Testis (tissue), 3 donors: ENCODE results near the gene EHMT1. TPM values are rescaled to one million over a fixed set of nuclear protein-coding genes. Genes with fewer than 3 reads are reported as not detected.

Experiments used
- DNase-seq: peaks from one replicate; pipeline ENCODE4 v3.0.0-alpha.2; 2019
- H3K27ac ChIP-seq, 2 donors: fragments of 200-600 bp; sonication (generic); one replicate each; pipeline ENCODE4 v1.5.1; 2019
- H3K27me3 ChIP-seq: fragments of 200-600 bp; sonication (generic); one replicate; pipeline ENCODE4 v1.5.1; 2019
- H3K36me3 ChIP-seq: fragments of 200-600 bp; sonication (generic); one replicate; pipeline ENCODE4 v1.5.1; 2017; ENCODE audit warnings: low read depth; ENCODE audit errors: missing control alignments
- H3K4me1 ChIP-seq: fragments of 200-600 bp; sonication (generic); one replicate; pipeline ENCODE4 v1.5.1; 2019
- H3K4me3 ChIP-seq, 2 donors: fragments of 200-600 bp; sonication (generic); one replicate each; pipeline ENCODE4 v1.5.1; 2017 to 2019
- H3K9me3 ChIP-seq: fragments of 200-600 bp; sonication (generic); one replicate; pipeline ENCODE4 v1.5.1; 2017
- CTCF ChIP-seq, 3 experiments: fragments of 450-650 bp in 2 of 3; fragments of 200-600 bp in 1 of 3; sonication (generic) in 1 of 3; IDR thresholded peaks; one replicate each; pipeline ENCODE4 v1.5.1; 2016 to 2019; ENCODE audit warnings: antibody characterized with exemption in 3 of 3, mild to moderate bottlenecking in 2 of 3, moderate library complexity in 1 of 3
- POLR2A ChIP-seq: fragments of 450-650 bp; IDR thresholded peaks from one replicate; pipeline ENCODE4 v1.6.1; 2017; ENCODE audit warnings: antibody characterized with exemption, mild to moderate bottlenecking, moderate library complexity
- WGBS, 2 donors: methylation state at CpG; one replicate each; pipeline ENCODE4 v1.1.5; 2018; 5-methylcytosine and 5-hydroxymethylcytosine counted together
- intact Hi-C: fragments of 100-400 bp; cut with DNase I; formaldehyde crosslinking; loops from one replicate; pipeline ENCODE4 v1.15.1; 2023; ENCODE audit warnings: low total_unique reads
- polyA plus RNA-seq: library from polyadenylated mRNA; stranded (reverse); fragments of 350-450 nt; fragmentation: Illumina TruSeq; extraction: RNeasy Lipid Tissue Mini Kit (QIAGEN cat#74804); gene quantifications from one replicate; pipeline ENCODE4 v1.2.3, GENCODE V29; 2014; ENCODE audit warnings: low read depth, low replicate concordance; ENCODE audit not compliant: insufficient read depth
- total RNA-seq, 2 donors: library from RNA; depleted of rRNA; stranded (reverse); fragments of >200 nt; gene quantifications; one replicate each; pipeline ENCODE4 v1.2.3, GENCODE V29; 2016

The EHMT1 gene
- total and polyA plus RNA-seq, 3 donors from 2014 or later, result 116 to 207 (median 193) TPM

DNA sequence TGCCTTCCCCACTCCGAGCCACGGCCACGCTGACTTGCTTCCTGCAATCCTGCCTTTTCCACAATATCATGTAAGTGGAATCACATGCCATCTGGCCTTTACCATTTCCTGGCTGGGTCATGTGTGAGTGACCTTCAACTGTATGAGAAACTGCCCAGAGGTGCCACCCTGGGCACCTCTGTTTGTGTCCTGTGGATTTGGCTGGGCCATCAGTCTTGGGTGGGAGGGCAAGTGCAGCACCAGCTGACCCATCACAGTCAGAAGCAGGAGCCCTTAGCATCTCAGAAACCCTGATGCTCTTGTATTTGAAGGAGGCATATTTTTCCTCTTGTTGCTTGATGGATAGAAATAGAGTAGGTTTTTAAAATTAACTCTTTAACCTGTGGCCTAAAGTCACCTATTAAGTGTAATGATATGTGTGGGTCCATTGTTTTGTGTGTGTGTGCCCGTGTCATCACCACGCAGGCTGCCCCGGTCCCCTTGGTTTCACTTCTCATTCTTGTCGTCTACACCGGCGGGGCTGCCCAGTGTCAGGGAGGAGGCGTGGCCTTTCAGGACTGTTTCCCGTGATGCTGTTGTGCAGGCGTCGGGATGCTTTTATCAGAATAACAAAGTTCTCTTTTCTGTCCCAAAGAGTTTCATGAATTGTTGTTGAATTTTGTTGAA lies 206.7 kb downstream of the EHMT1 start:
- TF ChIP-seq POLR2A (no peak), CTCF (IDR thresholded peaks at IDR 0.05) (no peak)
- WGBS, 2 donors, result 92 to 95% methylated on average over 11 to 13 of the region's 13 CpGs
- H3K27me3 ChIP-seq, result no peaks in the 10 kb centered on the region
- no peak overlapping the region for H3K4me3 ChIP-seq
- no peak overlapping the region for H3K27ac ChIP-seq
- H3K36me3 ChIP-seq, result no peaks in the 10 kb centered on the region
- H3K4me1 ChIP-seq, result no peaks in the 10 kb centered on the region
- intact Hi-C loops, result no loop called here
- DNase-seq, result no peak
- H3K9me3 ChIP-seq, result no peaks in the 10 kb centered on the region

DNA sequence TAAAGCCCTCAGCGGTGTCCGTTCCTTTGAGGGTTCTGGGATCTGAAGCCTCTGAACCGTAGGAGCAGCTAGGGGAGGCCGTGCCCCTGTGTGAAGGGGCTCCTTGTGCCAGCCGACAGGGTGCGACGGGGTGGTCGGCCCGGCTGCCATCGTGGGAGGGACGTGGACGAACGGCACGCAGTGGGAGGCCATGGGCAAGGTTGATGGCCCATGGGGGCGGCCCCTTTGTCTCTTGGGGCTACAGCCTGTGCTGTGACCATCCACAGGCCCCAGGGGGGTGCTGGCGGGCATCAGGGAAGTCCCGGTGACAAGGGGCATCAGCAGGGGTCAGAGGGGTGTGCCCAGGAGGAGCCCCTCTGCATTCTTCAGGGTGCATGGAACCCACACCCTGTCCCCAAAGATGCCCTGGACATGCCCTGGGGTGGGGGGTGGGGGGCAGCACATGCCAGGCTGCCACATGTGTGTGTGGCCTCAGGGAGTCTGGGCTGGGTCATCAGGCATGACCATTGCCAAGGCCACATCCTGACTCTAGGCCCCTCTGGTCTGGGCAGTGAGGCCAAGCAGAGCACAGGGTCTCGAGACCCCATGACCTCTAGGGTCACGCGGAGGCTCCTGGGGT lies 209.2 kb downstream of the EHMT1 start:
- H3K36me3 ChIP-seq, result no peaks in the 10 kb centered on the region

GRCh38 chr9:137828527-137829259 lies 209.9 kb downstream of the EHMT1 start:
- no peaks in the 10 kb centered on the region for H3K36me3 ChIP-seq
- intact Hi-C loops, result no loop called here
- WGBS, 2 donors, result 79 to 87% methylated on average over 13 to 21 of the region's 21 CpGs
- peak; percentile 47 for DNase-seq
- TF ChIP-seq POLR2A (no peak), CTCF (IDR thresholded peaks at IDR 0.05) (no peak)
- no peaks in the 10 kb centered on the region for H3K4me1 ChIP-seq
- H3K27ac ChIP-seq, result no peak overlapping the region
- H3K9me3 ChIP-seq, result no peaks in the 10 kb centered on the region
- no peaks in the 10 kb centered on the region for H3K27me3 ChIP-seq
- H3K4me3 ChIP-seq, result no peak overlapping the region

More for the DNA sequence above, 209.2 kb downstream of the EHMT1 start:
- Histone ChIP-seq H3K4me1 (no peaks in the 10 kb centered on the region), H3K27me3 (no peaks in the 10 kb centered on the region), H3K9me3 (no peaks in the 10 kb centered on the region), H3K4me3 (no peak overlapping the region), H3K27ac (no peak overlapping the region)
- TF ChIP-seq CTCF (IDR thresholded peaks at IDR 0.05) (no peak), POLR2A (no peak)
- intact Hi-C loops, result no loop called here
- WGBS, 2 donors, result 94 to 97% methylated on average over 15 to 20 of the region's 20 CpGs
- no peak for DNase-seq

DNA sequence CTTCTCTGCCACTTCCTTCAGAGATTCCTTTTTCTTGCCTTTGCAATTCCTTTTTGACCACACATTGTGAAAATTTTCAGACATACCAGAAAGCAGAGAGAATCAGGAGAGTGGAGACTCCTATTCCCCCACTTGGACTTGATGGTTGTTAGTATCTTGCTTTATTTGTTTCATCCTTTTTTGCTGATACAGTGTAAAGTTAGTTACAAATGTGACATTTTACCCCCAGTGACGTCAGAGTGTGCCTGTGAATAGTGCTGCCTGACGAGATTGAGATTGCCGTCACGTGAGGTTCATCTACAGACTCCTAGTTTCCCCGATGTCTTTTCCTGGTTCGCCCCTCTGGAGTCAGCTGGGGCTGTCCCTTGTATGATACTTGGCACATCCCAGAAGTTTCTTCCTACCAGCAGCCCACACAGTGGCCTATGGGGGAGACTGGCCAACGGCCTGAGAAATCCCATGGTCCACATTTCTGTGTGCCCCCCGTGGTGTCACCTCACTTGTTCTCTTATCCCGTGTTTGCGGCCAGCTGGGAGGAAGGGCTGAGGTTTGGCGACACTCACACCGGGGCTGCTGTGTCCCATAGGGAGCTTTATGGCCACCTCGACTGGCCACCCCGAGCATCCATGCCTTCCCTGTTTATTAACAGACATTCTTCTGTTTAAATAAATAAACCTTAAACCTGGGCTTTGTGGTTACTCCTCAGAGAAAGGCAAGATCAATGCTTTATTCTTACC lies 210.6 kb downstream of the EHMT1 start:
- Histone ChIP-seq H3K27me3 (no peaks in the 10 kb centered on the region), H3K27ac (no peak overlapping the region), H3K36me3 (no peaks in the 10 kb centered on the region), H3K4me3 (no peak overlapping the region), H3K4me1 (no peaks in the 10 kb centered on the region), H3K9me3 (no peaks in the 10 kb centered on the region)
- DNase-seq, result no peak
- no peak for TF ChIP-seq POLR2A
- intact Hi-C loops, result no loop called here
- 87 to 89% methylated on average over 14 of the region's 14 CpGs for WGBS, 2 donors
